ENCODE measurements around the gene FOXP1.
A peak's percentile ranks its signal among the peaks of the same experiment; 100 is the strongest.

Gene FOXP1

DNA sequence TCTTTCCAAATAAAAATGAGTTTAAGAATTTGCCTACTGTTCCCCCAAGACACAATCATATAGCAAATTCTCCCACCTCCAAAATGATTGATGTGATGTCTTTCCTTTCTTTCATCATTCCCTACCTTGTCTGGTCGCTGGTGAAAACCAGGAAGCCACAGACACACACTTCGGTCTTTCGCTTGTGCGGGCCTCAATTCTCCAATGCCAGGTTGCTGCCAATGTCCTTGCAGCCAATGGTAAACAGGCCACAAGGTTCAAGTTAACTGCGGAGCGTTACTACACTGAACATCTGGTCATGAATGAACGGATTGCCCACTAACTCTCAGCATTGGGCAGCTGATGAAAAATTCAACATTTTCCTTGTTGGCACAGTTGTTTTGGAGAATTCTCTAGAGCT lies 192.2 kb downstream of the FOXP1 start:
- no peaks in the 10 kb centered on the region for H3K27me3 ChIP-seq (ENCODE audit: control insufficient read depth in 5 of 5, insufficient read depth in 4 of 5, low read length in 5 of 5)
- no peak overlapping the region for H3K4me3 ChIP-seq (ENCODE audit: low read depth in 1 of 5, low read length in 5 of 5)
- H3K9ac ChIP-seq (ENCODE audit: low read length in 5 of 5), result no peak overlapping the region
- H3K9me3 ChIP-seq (ENCODE audit: control insufficient read depth in 5 of 5, low read length in 5 of 5), result no peaks in the 10 kb centered on the region
- peaks cover 6 to 27% (median 15%) of the 10 kb centered on the region in 5 donors for H3K4me1 ChIP-seq (ENCODE audit: control insufficient read depth in 5 of 5, insufficient read depth in 5 of 5, low read length in 5 of 5)
- no peaks in the 10 kb centered on the region for H3K36me3 ChIP-seq (ENCODE audit: control insufficient read depth in 5 of 5, insufficient read depth in 5 of 5, low read length in 5 of 5)
- H3K27ac ChIP-seq (ENCODE audit: low read depth, low read length), result no peak overlapping the region

DNA sequence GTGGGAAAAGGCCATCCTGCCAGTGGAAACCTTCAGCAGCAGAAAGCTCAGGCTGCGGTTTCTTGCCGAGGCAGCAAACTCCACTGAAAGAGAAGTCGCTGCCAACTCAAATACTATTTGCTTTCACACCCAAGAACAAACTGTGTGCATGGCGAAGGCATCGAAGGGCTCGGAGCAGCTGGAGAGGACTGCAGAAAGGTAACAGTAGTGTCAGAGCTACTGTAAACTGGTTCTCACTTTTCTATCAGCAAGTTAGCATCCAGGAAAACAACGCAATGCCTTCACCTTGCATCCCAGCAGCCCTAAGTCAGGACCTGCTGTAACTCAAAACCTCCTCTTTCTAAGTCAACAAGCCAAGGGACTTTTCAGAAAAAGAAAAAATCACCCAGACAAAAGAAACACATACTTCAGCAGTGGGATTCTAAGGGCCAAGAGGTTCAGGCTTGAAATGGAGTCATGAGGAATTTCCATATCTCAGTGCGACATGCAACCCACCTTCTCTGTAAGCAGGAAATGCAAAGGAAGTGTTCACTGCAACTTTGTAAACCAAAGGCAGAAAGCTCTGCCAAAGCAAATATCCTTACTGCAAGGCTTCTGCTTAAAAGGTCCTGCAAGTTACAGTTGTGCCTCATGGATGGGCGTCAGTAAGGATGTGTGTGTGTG lies 193.5 kb downstream of the FOXP1 start:
- Histone ChIP-seq H3K4me1 (ENCODE audit: control insufficient read depth in 5 of 5, insufficient read depth in 5 of 5, low read length in 5 of 5) (peaks cover 4 to 19% (median 11%) of the 10 kb centered on the region in 5 donors), H3K36me3 (ENCODE audit: control insufficient read depth in 5 of 5, insufficient read depth in 5 of 5, low read length in 5 of 5) (no peaks in the 10 kb centered on the region), H3K27me3 (ENCODE audit: control insufficient read depth in 5 of 5, insufficient read depth in 4 of 5, low read length in 5 of 5) (no peaks in the 10 kb centered on the region), H3K9ac (ENCODE audit: low read length in 5 of 5) (peak overlapping the region in 1 of 5 donors; percentile 7), H3K27ac (ENCODE audit: low read depth, low read length) (peak overlapping the region; percentile 6), H3K4me3 (ENCODE audit: low read depth in 1 of 5, low read length in 5 of 5) (peak overlapping the region; percentile 14 to 55 (median 46)), H3K9me3 (ENCODE audit: control insufficient read depth in 5 of 5, low read length in 5 of 5) (no peaks in the 10 kb centered on the region)

DNA sequence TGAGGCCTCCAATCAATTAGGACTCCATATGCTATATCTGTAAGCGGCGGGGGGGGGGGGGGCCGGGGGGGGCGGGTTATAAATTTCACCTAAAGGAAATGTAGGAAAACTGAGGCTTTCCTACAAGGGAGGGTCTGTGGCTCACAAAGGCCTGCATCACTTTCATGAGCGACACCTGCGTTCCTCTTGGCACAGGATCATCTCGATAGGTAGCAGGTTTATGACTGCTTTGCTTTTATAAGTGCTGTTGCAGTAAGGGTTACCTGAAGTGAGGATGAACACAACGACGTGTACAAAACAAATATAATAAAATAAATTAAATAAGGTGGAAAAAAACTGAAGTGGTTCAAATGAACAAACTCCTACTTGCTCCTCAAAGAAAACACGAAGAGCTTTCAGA lies 194.3 kb downstream of the FOXP1 start:
- no peak overlapping the region for H3K4me3 ChIP-seq (ENCODE audit: low read depth in 1 of 5, low read length in 5 of 5)
- H3K9ac ChIP-seq (ENCODE audit: low read length in 5 of 5), result no peak overlapping the region
- H3K27me3 ChIP-seq (ENCODE audit: control insufficient read depth in 5 of 5, insufficient read depth in 4 of 5, low read length in 5 of 5), result no peaks in the 10 kb centered on the region
- H3K27ac ChIP-seq (ENCODE audit: low read depth, low read length), result no peak overlapping the region
- H3K36me3 ChIP-seq (ENCODE audit: control insufficient read depth in 5 of 5, insufficient read depth in 5 of 5, low read length in 5 of 5), result no peaks in the 10 kb centered on the region
- peaks cover 4 to 27% (median 18%) of the 10 kb centered on the region in 5 donors for H3K4me1 ChIP-seq (ENCODE audit: control insufficient read depth in 5 of 5, insufficient read depth in 5 of 5, low read length in 5 of 5)
- no peaks in the 10 kb centered on the region for H3K9me3 ChIP-seq (ENCODE audit: control insufficient read depth in 5 of 5, low read length in 5 of 5)

DNA sequence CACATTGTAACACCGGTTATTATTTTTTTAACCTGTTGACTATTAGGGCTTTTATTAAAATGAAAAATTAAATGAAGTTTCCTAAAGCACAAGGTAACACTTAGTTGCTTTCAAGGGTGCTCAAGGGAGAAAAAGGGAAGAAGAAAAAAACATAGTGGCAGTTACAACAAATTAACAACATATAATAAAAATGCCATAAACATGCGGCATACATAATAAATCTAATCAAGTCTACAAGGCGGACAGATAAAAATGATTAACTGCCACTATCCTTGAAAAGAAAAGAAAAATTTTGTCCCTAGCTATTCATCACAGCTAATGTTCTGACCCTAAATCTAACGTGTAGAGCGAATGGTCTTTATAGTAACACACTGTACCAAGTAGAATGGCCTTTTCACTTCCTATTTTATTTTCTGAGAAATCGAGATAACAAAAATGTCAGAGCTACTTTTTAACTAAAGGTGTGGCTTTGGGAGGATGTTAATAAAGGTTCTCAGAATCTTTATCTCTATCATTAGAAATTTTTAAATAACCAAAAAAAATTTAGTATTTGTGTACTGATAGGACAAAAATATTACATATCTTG lies 194.9 kb downstream of the FOXP1 start:
- no peaks in the 10 kb centered on the region for H3K9me3 ChIP-seq (ENCODE audit: control insufficient read depth in 5 of 5, low read length in 5 of 5)
- H3K4me1 ChIP-seq (ENCODE audit: control insufficient read depth in 5 of 5, insufficient read depth in 5 of 5, low read length in 5 of 5), result peaks cover 6 to 30% (median 21%) of the 10 kb centered on the region in 5 donors
- no peaks in the 10 kb centered on the region for H3K36me3 ChIP-seq (ENCODE audit: control insufficient read depth in 5 of 5, insufficient read depth in 5 of 5, low read length in 5 of 5)
- no peaks in the 10 kb centered on the region for H3K27me3 ChIP-seq (ENCODE audit: control insufficient read depth in 5 of 5, insufficient read depth in 4 of 5, low read length in 5 of 5)
- no peak overlapping the region for H3K4me3 ChIP-seq (ENCODE audit: low read depth in 1 of 5, low read length in 5 of 5)
- H3K9ac ChIP-seq (ENCODE audit: low read length in 5 of 5), result no peak overlapping the region
- H3K27ac ChIP-seq (ENCODE audit: low read depth, low read length), result no peak overlapping the region

DNA sequence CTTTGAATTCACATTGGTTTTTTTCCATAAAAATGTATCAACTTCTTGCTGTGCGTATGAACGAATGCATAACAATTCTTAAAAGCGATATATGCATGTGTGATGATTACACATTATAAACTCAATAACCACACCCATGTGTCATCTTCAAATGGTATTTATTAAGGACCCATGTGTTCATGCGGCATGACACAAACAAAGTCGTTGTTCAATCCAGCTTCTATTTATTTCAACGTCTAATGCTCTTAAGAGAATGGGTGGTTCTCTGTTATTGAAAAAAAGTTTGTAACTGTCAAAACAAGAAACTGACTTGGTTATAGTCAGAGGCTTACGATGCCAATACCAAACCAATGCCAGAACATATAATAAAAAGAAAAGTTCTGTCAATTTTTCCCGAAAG lies 195.9 kb downstream of the FOXP1 start:
- H3K27me3 ChIP-seq (ENCODE audit: control insufficient read depth in 5 of 5, insufficient read depth in 4 of 5, low read length in 5 of 5), result no peaks in the 10 kb centered on the region

DNA sequence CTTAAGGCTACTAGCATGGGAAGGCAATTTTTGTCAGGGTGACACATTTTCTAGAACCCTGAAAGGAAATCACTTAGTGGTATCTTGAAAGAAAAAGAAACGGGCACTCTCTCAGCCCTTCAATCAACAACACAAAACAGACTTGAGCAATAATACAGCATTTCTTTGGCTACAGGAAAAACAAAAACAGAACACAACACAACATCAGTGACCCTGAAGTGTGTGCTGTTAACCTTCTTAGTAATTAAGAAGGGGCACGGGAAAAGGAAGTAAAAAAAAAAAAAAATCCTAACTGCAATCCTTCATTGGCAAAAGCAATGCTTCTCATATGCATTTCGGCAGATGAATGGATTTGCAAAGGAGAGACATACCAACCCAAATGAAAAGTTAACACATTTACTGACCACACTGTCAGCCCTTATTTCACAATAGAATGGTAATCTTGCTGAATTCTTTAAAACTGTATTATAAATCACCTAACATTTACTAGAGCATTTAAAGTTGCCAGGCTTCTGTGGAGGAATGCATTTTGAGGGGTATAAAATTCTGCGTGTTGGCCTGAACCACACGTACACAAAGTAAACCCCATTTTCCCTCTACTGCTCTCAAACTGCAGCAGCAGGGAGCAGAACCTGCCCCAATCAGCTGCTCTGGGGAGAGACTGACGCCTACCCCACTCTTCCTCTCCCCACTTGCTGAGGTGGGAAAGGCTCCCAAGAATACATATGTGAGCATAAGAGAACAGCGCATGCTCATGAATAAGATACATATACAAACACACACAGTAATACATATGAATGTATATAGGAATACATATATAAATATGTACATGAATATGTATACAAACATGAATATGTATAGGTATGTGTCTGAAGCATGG lies 198.5 kb downstream of the FOXP1 start:
- H3K4me1 ChIP-seq (ENCODE audit: control insufficient read depth in 5 of 5, insufficient read depth in 5 of 5, low read length in 5 of 5), result peaks cover 5 to 24% (median 18%) of the 10 kb centered on the region in 5 donors
- H3K4me3 ChIP-seq (ENCODE audit: low read depth in 1 of 5, low read length in 5 of 5), result no peak overlapping the region

More for the DNA sequence above, 195.9 kb downstream of the FOXP1 start:
- Histone ChIP-seq H3K9ac (ENCODE audit: low read length in 5 of 5) (no peak overlapping the region), H3K9me3 (ENCODE audit: control insufficient read depth in 5 of 5, low read length in 5 of 5) (no peaks in the 10 kb centered on the region), H3K36me3 (ENCODE audit: control insufficient read depth in 5 of 5, insufficient read depth in 5 of 5, low read length in 5 of 5) (no peaks in the 10 kb centered on the region), H3K27ac (ENCODE audit: low read depth, low read length) (no peak overlapping the region), H3K4me3 (ENCODE audit: low read depth in 1 of 5, low read length in 5 of 5) (no peak overlapping the region), H3K4me1 (ENCODE audit: control insufficient read depth in 5 of 5, insufficient read depth in 5 of 5, low read length in 5 of 5) (peaks cover 6 to 30% (median 21%) of the 10 kb centered on the region in 5 donors)

DNA sequence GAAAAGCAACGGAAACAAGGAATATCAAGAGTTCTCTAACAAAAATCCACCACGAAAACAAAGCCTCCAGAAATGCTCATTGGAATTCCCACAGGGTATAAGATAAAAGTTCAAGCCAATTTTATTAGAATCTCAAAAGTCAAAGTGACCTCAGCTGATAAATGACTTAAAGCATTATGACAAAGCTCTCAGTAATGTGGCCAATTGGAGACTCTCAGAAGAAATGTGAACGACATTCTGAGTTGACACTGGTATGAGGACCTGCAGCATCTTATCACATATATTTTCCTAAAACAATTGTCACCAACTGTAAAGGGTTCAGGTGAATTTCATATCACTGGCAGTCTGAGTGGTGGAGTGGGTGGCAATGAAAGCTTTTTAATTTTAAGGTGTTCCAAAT lies 199.1 kb downstream of the FOXP1 start:
- Histone ChIP-seq H3K27me3 (ENCODE audit: control insufficient read depth in 5 of 5, insufficient read depth in 4 of 5, low read length in 5 of 5) (no peaks in the 10 kb centered on the region), H3K9me3 (ENCODE audit: control insufficient read depth in 5 of 5, low read length in 5 of 5) (no peaks in the 10 kb centered on the region), H3K9ac (ENCODE audit: low read length in 5 of 5) (peak overlapping the region in 1 of 5 donors; percentile 26), H3K27ac (ENCODE audit: low read depth, low read length) (no peak overlapping the region), H3K4me1 (ENCODE audit: control insufficient read depth in 5 of 5, insufficient read depth in 5 of 5, low read length in 5 of 5) (peaks cover 2 to 17% (median 13%) of the 10 kb centered on the region in 5 donors), H3K36me3 (ENCODE audit: control insufficient read depth in 5 of 5, insufficient read depth in 5 of 5, low read length in 5 of 5) (no peaks in the 10 kb centered on the region), H3K4me3 (ENCODE audit: low read depth in 1 of 5, low read length in 5 of 5) (no peak overlapping the region)

More for the DNA sequence above, 198.5 kb downstream of the FOXP1 start:
- no peak overlapping the region for H3K27ac ChIP-seq (ENCODE audit: low read depth, low read length)
- no peaks in the 10 kb centered on the region for H3K9me3 ChIP-seq (ENCODE audit: control insufficient read depth in 5 of 5, low read length in 5 of 5)
- H3K9ac ChIP-seq (ENCODE audit: low read length in 5 of 5), result peak overlapping the region in 1 of 5 donors; percentile 26
- H3K27me3 ChIP-seq (ENCODE audit: control insufficient read depth in 5 of 5, insufficient read depth in 4 of 5, low read length in 5 of 5), result no peaks in the 10 kb centered on the region
- H3K36me3 ChIP-seq (ENCODE audit: control insufficient read depth in 5 of 5, insufficient read depth in 5 of 5, low read length in 5 of 5), result no peaks in the 10 kb centered on the region

DNA sequence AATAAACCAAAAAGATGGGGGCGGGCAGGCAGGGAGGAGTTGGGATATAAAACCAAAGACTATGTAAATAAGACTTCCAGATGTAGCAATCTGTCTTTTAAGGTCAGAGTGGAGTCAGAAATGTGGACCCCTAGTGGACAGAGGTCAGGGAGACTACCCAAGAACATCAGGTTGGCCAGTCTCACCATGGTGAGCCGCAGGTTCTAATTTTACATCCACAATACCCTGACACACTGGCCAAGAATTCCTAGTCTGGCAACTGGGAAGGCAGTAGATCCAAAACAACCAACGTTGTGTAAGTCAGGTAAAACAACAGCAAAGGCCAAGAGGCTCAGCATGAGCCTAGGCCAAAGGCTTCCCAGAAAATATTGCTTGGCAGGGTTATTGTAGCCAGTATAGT lies 203.4 kb downstream of the FOXP1 start:
- Histone ChIP-seq H3K4me3 (ENCODE audit: low read depth in 1 of 5, low read length in 5 of 5) (no peak overlapping the region), H3K9ac (ENCODE audit: low read length in 5 of 5) (no peak overlapping the region), H3K27ac (ENCODE audit: low read depth, low read length) (no peak overlapping the region), H3K36me3 (ENCODE audit: control insufficient read depth in 5 of 5, insufficient read depth in 5 of 5, low read length in 5 of 5) (no peaks in the 10 kb centered on the region), H3K27me3 (ENCODE audit: control insufficient read depth in 5 of 5, insufficient read depth in 4 of 5, low read length in 5 of 5) (no peaks in the 10 kb centered on the region), H3K4me1 (ENCODE audit: control insufficient read depth in 5 of 5, insufficient read depth in 5 of 5, low read length in 5 of 5) (peaks cover 2 to 13% (median 10%) of the 10 kb centered on the region in 5 donors), H3K9me3 (ENCODE audit: control insufficient read depth in 5 of 5, low read length in 5 of 5) (no peaks in the 10 kb centered on the region)

DNA sequence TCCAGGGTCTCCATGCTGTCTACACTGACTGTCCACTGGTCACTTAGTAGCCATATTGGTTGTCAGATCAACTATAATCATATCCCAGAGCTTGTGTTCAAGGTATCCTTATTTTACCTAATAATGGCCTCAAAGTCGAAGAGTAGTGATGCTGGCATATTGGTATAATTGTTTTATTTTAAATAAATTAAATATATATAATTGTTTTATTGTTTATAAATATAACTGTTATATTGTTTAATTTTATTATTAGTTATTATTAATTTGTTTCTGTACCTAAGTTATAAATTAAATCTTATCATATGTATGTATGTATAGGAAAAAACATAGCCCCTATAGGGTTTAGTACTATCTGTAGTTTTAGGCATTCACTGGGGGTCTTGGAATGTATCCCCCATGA lies 205.0 kb downstream of the FOXP1 start:
- Histone ChIP-seq H3K4me1 (ENCODE audit: control insufficient read depth in 5 of 5, insufficient read depth in 5 of 5, low read length in 5 of 5) (no peaks in the 10 kb centered on the region), H3K27me3 (ENCODE audit: control insufficient read depth in 5 of 5, insufficient read depth in 4 of 5, low read length in 5 of 5) (no peaks in the 10 kb centered on the region), H3K9ac (ENCODE audit: low read length in 5 of 5) (no peak overlapping the region), H3K9me3 (ENCODE audit: control insufficient read depth in 5 of 5, low read length in 5 of 5) (no peaks in the 10 kb centered on the region), H3K4me3 (ENCODE audit: low read depth in 1 of 5, low read length in 5 of 5) (no peak overlapping the region), H3K27ac (ENCODE audit: low read depth, low read length) (no peak overlapping the region), H3K36me3 (ENCODE audit: control insufficient read depth in 5 of 5, insufficient read depth in 5 of 5, low read length in 5 of 5) (no peaks in the 10 kb centered on the region)

DNA sequence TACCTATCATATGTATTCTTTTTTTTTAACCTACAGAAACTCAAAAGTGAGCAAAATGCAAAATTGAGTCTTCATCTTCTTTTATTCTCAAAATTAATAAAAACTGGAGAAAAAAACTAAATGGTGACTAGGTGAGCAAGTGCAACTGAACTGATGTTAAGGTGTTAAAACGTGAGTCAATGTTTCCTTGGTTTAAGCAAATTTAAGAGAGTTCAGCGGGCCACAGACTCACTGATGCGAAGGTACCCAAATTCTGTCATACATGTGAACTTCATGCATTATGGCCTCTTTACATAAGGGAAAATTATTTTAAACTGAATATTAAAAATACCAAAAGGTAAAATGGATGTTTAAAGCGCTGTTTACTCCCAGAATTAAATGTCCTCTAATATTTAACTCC lies 206.6 kb downstream of the FOXP1 start:
- H3K9ac ChIP-seq (ENCODE audit: low read length in 5 of 5), result no peak overlapping the region
- H3K36me3 ChIP-seq (ENCODE audit: control insufficient read depth in 5 of 5, insufficient read depth in 5 of 5, low read length in 5 of 5), result no peaks in the 10 kb centered on the region
- no peak overlapping the region for H3K4me3 ChIP-seq (ENCODE audit: low read depth in 1 of 5, low read length in 5 of 5)
- no peaks in the 10 kb centered on the region for H3K4me1 ChIP-seq (ENCODE audit: control insufficient read depth in 5 of 5, insufficient read depth in 5 of 5, low read length in 5 of 5)
- no peaks in the 10 kb centered on the region for H3K27me3 ChIP-seq (ENCODE audit: control insufficient read depth in 5 of 5, insufficient read depth in 4 of 5, low read length in 5 of 5)
- no peaks in the 10 kb centered on the region for H3K9me3 ChIP-seq (ENCODE audit: control insufficient read depth in 5 of 5, low read length in 5 of 5)
- no peak overlapping the region for H3K27ac ChIP-seq (ENCODE audit: low read depth, low read length)

All from subcutaneous abdominal adipose tissue (tissue), 5 donors.